Neuronal stem cell (in vitro differentiated cells): ENCODE results near the gene MCF2.
A peak's percentile ranks its signal among the peaks of the same experiment; 100 is the strongest.

Experiments
- DNase-seq: peaks from one replicate; pipeline ENCODE4 v3.0.0-alpha.2; 2013; ENCODE audit warnings: low spot score
- H2AFZ ChIP-seq: one replicate; pipeline ENCODE4 v1.6.1; 2013; ENCODE audit warnings: mild to moderate bottlenecking, low read length, inconsistent platforms
- H2AK5ac ChIP-seq: 2 replicates; pipeline ENCODE4 v1.6.1; 2013; ENCODE audit warnings: low read depth, mild to moderate bottlenecking, inconsistent platforms, low read length, moderate library complexity, mixed read lengths
- H2BK120ac ChIP-seq: 2 replicates; pipeline ENCODE4 v1.6.1; 2013; ENCODE audit warnings: low read depth, mild to moderate bottlenecking, inconsistent platforms, low read length, moderate library complexity, mixed read lengths
- H2BK12ac ChIP-seq: one replicate; pipeline ENCODE4 v1.6.1; 2013; ENCODE audit warnings: low read length, inconsistent platforms
- H2BK15ac ChIP-seq: 2 replicates; pipeline ENCODE4 v1.6.1; 2013; ENCODE audit warnings: mild to moderate bottlenecking, low read length, inconsistent platforms, mixed read lengths
- H2BK5ac ChIP-seq: one replicate; pipeline ENCODE4 v1.6.1; 2013; ENCODE audit warnings: inconsistent platforms, mild to moderate bottlenecking, low read length, moderate library complexity
- H3K14ac ChIP-seq: one replicate; pipeline ENCODE4 v1.6.1; 2013; ENCODE audit warnings: low read length, inconsistent platforms
- H3K18ac ChIP-seq: 2 replicates; pipeline ENCODE4 v1.6.1; 2013; ENCODE audit warnings: low read length, inconsistent platforms
- H3K23ac ChIP-seq: 2 replicates; pipeline ENCODE4 v1.6.1; 2013; ENCODE audit warnings: low read depth, mild to moderate bottlenecking, mixed read lengths, low read length, inconsistent platforms; ENCODE audit not compliant: poor library complexity
- H3K27ac ChIP-seq: replicated peaks from 3 replicates; pipeline ENCODE4 v1.5.1; 2013; ENCODE audit warnings: low read length, inconsistent platforms
- H3K27me3 ChIP-seq, 3 experiments: 2 replicates each; pipeline ENCODE4 v1.6.1; 2013; ENCODE audit warnings: low read length in 3 of 3, mild to moderate bottlenecking in 2 of 3, inconsistent platforms in 1 of 3, low read depth in 1 of 3, mixed read lengths in 1 of 3, moderate library complexity in 1 of 3; ENCODE audit not compliant: control insufficient read depth in 3 of 3, insufficient read depth in 3 of 3
- H3K36me3 ChIP-seq, 2 donors: replicated peaks in 1 of 2; 2 replicates each; pipeline ENCODE4 v1.6.1; 2013; ENCODE audit warnings: low read length in 2 of 2; ENCODE audit not compliant: control insufficient read depth in 2 of 2, insufficient read depth in 2 of 2
- H3K4ac ChIP-seq: 2 replicates; pipeline ENCODE4 v1.6.1; 2013; ENCODE audit warnings: inconsistent platforms, mild to moderate bottlenecking, low read length, moderate library complexity
- H3K4me1 ChIP-seq, 2 donors: 1 replicate in 1 of 2; 2 replicates in 1 of 2; pipeline ENCODE4 v1.6.1; 2013; ENCODE audit warnings: low read length in 2 of 2, low read depth in 1 of 2; ENCODE audit not compliant: control insufficient read depth in 2 of 2, insufficient read depth in 1 of 2
- H3K4me2 ChIP-seq: one replicate; pipeline ENCODE4 v1.6.1; 2013; ENCODE audit warnings: mild to moderate bottlenecking, low read length, inconsistent platforms; ENCODE audit not compliant: insufficient read depth, poor library complexity, severe bottlenecking
- H3K4me3 ChIP-seq, 2 donors: 2 replicates each; pipeline ENCODE4 v1.5.1; 2013; ENCODE audit warnings: low read length in 2 of 2, mild to moderate bottlenecking in 2 of 2, inconsistent platforms in 1 of 2, moderate library complexity in 1 of 2
- H3K79me1 ChIP-seq: one replicate; pipeline ENCODE4 v1.6.1; 2013; ENCODE audit warnings: low read depth, mild to moderate bottlenecking, inconsistent platforms, low read length, moderate library complexity
- H3K9ac ChIP-seq: one replicate; pipeline ENCODE4 v1.6.1; 2013; ENCODE audit warnings: mild to moderate bottlenecking, low read depth, low read length, inconsistent platforms; ENCODE audit not compliant: poor library complexity
- H3K9me3 ChIP-seq, 2 donors: replicated peaks in 1 of 2; 2 replicates each; pipeline versions ENCODE3 to v1.6.1; 2013; ENCODE audit warnings: low read length in 2 of 2, mild to moderate bottlenecking in 2 of 2, inconsistent platforms in 1 of 2, low read depth in 1 of 2, mixed read lengths in 1 of 2, moderate library complexity in 1 of 2; ENCODE audit not compliant: control insufficient read depth in 2 of 2, insufficient read depth in 1 of 2
- H4K8ac ChIP-seq: one replicate; pipeline ENCODE4 v1.6.1; 2013; ENCODE audit warnings: low read depth, mild to moderate bottlenecking, inconsistent platforms, low read length, moderate library complexity
- H4K91ac ChIP-seq: one replicate; pipeline ENCODE4 v1.6.1; 2013; ENCODE audit warnings: low read length, low read depth, mild to moderate bottlenecking, inconsistent platforms; ENCODE audit not compliant: poor library complexity
- WGBS, 2 donors: extraction: QIAGEN DNeasy Blood & Tissue Kit; methylation state at CpG; one replicate each; pipeline ENCODE4 v1.1.7; 2013; ENCODE audit warnings: missing lambda C conversion rate in 2 of 2, mixed read lengths in 1 of 2; ENCODE audit not compliant: insufficient read length in 2 of 2, insufficient replicate concordance in 1 of 2; ENCODE audit errors: extremely low coverage in 2 of 2; 5-methylcytosine and 5-hydroxymethylcytosine counted together

Gene MCF2

DNA sequence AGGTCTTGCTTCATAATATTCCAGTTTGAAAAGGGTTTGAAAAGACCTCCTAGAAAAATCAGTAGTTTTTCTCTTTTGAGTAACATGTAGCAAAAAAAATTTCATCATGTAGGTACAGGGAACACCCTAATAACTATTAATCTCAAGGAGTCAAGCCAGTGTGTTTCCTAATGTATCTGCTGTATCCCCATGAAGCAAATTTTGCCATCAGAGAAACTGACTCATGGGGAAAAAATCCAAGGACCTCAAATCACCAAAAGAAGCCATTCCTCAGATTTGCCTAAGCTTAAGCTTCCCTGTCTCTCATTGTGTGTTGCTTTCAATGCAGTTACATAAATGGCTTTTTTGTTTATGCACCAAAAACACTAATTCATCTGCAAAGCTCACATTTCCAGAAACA lies 147.7 kb downstream of the MCF2 start:
- H3K4ac ChIP-seq, result no peak overlapping the region
- no peak overlapping the region for H4K8ac ChIP-seq
- H3K27me3 ChIP-seq, result no peaks in the 10 kb centered on the region
- H3K18ac ChIP-seq, result no peak overlapping the region
- no peak overlapping the region for H2BK15ac ChIP-seq
- DNase-seq, result no peak
- no peak overlapping the region for H4K91ac ChIP-seq
- no peaks in the 10 kb centered on the region for H3K9me3 ChIP-seq
- no peaks in the 10 kb centered on the region for H3K36me3 ChIP-seq
- no peak overlapping the region for H2BK120ac ChIP-seq
- no peak overlapping the region for H2AK5ac ChIP-seq
- H3K4me2 ChIP-seq, result no peak overlapping the region
- H3K27ac ChIP-seq, result no peak overlapping the region
- H3K79me1 ChIP-seq, result peaks cover 2% of the 10 kb centered on the region
- H2BK12ac ChIP-seq, result no peak overlapping the region
- H2BK5ac ChIP-seq, result no peak overlapping the region
- H3K9ac ChIP-seq, result no peak overlapping the region
- H2AFZ ChIP-seq, result no peak overlapping the region
- no peak overlapping the region for H3K4me3 ChIP-seq
- no peak overlapping the region for H3K23ac ChIP-seq
- no peaks in the 10 kb centered on the region for H3K4me1 ChIP-seq
- no peak overlapping the region for H3K14ac ChIP-seq

- WGBS, 2 donors, result no CpG with 5 or more reads among the region's 9 CpGs
- H3K23ac ChIP-seq, result no peak overlapping the region
- H3K27ac ChIP-seq, result no peak overlapping the region
- DNase-seq, result peak; percentile 45
- H2AK5ac ChIP-seq, result no peak overlapping the region
- H2BK5ac ChIP-seq, result no peak overlapping the region
- H4K91ac ChIP-seq, result no peak overlapping the region
- no peak overlapping the region for H3K4me2 ChIP-seq
- H2AFZ ChIP-seq, result no peak overlapping the region
- H2BK15ac ChIP-seq, result no peak overlapping the region
- H3K9ac ChIP-seq, result no peak overlapping the region
- H3K18ac ChIP-seq, result no peak overlapping the region
- H2BK12ac ChIP-seq, result no peak overlapping the region
- no peaks in the 10 kb centered on the region for H3K9me3 ChIP-seq
- no peaks in the 10 kb centered on the region for H3K4me1 ChIP-seq
- H4K8ac ChIP-seq, result no peak overlapping the region
- H3K4ac ChIP-seq, result no peak overlapping the region
- peaks cover 0 to 5% (median 0%) of the 10 kb centered on the region in 3 experiments for H3K27me3 ChIP-seq
- peaks cover 2% of the 10 kb centered on the region for H3K79me1 ChIP-seq
- no peak overlapping the region for H2BK120ac ChIP-seq
- no peak overlapping the region for H3K4me3 ChIP-seq
- H3K14ac ChIP-seq, result no peak overlapping the region
- no peaks in the 10 kb centered on the region for H3K36me3 ChIP-seq
These were observed 148.5 kb downstream of the MCF2 start for GRCh38 chrX:139559383-139560042.

- no peak overlapping the region for H3K23ac ChIP-seq
- H2BK5ac ChIP-seq, result no peak overlapping the region
- H3K4ac ChIP-seq, result no peak overlapping the region
- H3K4me3 ChIP-seq, result no peak overlapping the region
- no peak overlapping the region for H3K18ac ChIP-seq
- H3K27me3 ChIP-seq, result peaks cover 0 to 7% (median 0%) of the 10 kb centered on the region in 3 experiments
- H3K36me3 ChIP-seq, result no peaks in the 10 kb centered on the region
- no peak overlapping the region for H2BK15ac ChIP-seq
- peaks cover 2% of the 10 kb centered on the region for H3K79me1 ChIP-seq
- H4K8ac ChIP-seq, result no peak overlapping the region
- no peak overlapping the region for H4K91ac ChIP-seq
- H2BK120ac ChIP-seq, result no peak overlapping the region
- no CpG with 5 or more reads among the region's 26 CpGs for WGBS, 2 donors
- no peaks in the 10 kb centered on the region for H3K4me1 ChIP-seq
- no peaks in the 10 kb centered on the region for H3K9me3 ChIP-seq
- no peak overlapping the region for H3K14ac ChIP-seq
- H2AFZ ChIP-seq, result no peak overlapping the region
- H3K27ac ChIP-seq, result no peak overlapping the region
- no peak overlapping the region for H2BK12ac ChIP-seq
- H3K9ac ChIP-seq, result no peak overlapping the region
- H3K4me2 ChIP-seq, result no peak overlapping the region
- DNase-seq, result no peak
- no peak overlapping the region for H2AK5ac ChIP-seq
These were observed 152.8 kb downstream of the MCF2 start for GRCh38 chrX:139554991-139555675.

DNA sequence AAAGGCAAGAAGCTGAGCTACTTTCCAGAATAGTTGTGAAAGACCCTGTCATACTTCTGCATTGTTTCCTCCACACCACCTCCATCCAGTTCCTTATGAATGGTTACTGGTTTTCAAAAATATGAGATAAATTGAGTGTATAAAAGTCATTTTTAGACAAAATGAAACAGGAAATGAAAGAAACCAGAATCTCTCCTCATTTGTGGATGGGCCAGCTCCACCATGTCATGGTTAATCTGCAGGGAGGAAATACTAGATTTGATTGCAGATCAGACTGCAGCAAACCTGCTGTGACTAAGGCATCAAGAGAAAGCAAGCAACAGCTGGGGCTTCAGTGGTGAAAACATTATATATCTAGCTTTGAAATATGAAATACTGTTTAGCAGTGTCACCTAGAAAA lies 153.6 kb downstream of the MCF2 start:
- no peaks in the 10 kb centered on the region for H3K4me1 ChIP-seq
- H4K8ac ChIP-seq, result no peak overlapping the region
- H2BK15ac ChIP-seq, result no peak overlapping the region
- no peak overlapping the region for H3K27ac ChIP-seq
- H3K9me3 ChIP-seq, result no peaks in the 10 kb centered on the region
- no peak overlapping the region for H2AFZ ChIP-seq
- no peak overlapping the region for H3K4ac ChIP-seq
- no peak for DNase-seq
- H3K27me3 ChIP-seq, result peaks cover 0 to 7% (median 0%) of the 10 kb centered on the region in 3 experiments
- no peak overlapping the region for H3K14ac ChIP-seq
- no peak overlapping the region for H4K91ac ChIP-seq
- H2AK5ac ChIP-seq, result no peak overlapping the region
- no peak overlapping the region for H3K4me2 ChIP-seq
- no peak overlapping the region for H3K23ac ChIP-seq
- H3K9ac ChIP-seq, result no peak overlapping the region
- no peaks in the 10 kb centered on the region for H3K36me3 ChIP-seq
- H2BK5ac ChIP-seq, result no peak overlapping the region
- H3K79me1 ChIP-seq, result peaks cover 2% of the 10 kb centered on the region
- H3K18ac ChIP-seq, result no peak overlapping the region
- no peak overlapping the region for H2BK120ac ChIP-seq
- no peak overlapping the region for H2BK12ac ChIP-seq
- no peak overlapping the region for H3K4me3 ChIP-seq
